NCI-H2107 treated with DMSO at 0.1 percent for 48 hours (cell line): ENCODE measurements around the gene PLEKHM1.

ENCODE experiments used
- DNase-seq: peaks from one replicate; lab custom pipeline; 2025; ENCODE audit not compliant: unreplicated experiment; lab: John Stamatoyannopoulos, UW

Gene PLEKHM1

DNA sequence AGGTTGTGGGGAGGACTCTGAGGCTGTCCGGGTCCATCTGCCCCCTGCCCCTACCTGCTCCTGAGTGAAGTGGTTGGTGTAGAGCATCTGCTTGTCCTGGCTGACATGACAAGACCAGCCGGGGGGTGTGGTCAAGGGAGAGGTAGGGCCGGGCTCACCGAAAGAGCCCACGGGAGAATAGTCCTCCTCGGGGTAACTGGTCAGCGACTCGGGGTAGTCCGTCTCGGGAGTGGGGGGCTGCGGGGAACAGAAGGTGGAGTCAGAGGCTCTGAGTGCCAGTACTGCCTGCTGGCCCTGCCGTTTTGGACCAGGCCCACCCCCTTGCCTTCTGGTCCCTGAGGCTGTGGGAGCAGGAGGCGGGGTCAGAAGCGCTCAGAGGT, 85.7 kb downstream of the PLEKHM1 start:
- DNase-seq, result no peak

DNA sequence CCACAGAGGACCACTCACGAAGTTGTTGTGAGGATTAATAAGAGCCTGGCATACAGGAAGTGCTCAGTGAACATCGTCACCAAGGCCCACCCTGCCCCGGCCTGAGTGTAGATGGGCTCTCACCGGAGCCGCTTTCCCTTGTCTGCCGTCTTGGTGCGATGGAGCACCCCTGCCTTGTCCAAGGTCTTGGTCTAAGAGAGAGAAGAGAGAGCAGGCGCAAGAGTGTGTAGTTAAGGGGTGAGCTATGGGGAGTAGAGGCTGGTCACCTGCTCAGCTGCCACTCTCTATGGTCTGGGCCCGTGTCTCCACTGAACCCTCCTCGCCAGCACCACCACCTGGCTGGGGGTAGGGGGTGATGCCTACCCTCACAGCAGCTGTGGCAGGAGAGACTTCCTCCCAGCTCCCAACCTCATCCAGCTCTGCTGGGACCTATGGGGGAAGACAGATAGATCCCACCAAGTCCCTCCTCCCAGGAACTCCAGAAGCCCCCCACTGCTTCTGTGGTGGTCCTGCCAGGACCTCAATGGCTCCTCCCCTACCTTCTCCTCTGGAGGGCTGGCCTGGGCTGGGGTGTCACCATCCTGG, 86.5 kb downstream of the PLEKHM1 start:
- DNase-seq, result no peak

DNA sequence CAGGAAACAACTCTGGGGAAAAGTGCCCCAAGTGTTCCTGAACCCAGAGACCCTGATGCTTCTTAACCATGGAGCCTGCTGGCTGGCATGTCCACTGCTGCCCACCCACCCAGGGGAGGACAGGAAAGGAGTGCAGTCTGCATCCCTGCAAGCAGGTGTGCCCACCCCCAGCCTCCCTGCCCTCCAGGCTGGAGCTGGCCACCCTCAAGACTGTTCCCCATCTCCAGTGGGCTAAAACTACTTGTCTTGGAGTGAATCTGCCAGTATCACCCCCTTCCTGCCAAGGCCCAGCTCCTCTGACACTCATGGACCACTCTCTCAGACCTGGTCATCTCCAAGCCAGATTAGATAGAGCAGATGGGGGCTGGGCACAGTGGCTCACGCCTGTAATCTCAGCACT, 87.6 kb downstream of the PLEKHM1 start:
- DNase-seq, result no peak

DNA sequence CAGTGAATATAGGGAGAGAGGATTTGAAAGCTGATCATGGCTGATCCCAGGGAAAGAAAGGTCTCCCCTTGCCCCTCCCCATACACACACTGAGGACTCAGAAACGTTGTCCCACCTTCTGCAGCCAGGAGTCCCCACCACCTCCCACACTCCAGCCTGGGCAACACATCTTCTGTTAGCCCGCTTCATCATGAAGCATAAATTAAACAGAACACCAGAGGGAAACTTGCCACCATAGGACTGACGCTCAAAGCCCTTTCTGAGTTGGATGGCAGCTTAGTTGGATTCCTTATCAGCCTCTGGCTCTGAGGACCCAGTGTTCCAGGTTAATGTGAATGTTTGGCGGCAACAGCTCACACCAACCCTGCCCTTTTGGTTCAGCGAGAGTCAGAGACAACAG, 91.7 kb downstream of the PLEKHM1 start:
- DNase-seq, result no peak

DNA sequence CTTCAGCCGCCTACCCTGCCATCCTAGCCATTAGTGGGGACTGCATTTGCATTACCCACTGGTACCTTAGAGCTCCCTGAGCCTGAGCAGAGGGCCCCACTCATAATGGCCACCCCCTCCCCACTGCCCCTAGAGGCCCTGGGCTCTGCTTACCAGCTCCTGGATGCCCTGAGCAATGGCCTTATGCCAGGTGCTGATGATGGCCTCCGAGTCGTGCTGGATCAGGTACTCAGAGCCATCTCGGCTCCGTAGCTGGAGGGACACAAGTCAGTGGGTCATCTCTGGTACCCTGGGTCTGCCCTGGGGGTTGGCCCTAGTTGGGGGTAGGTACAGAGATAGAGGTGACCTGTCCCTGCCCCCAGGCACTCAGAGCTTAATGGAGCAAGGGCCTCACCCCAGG, 92.7 kb downstream of the PLEKHM1 start:
- DNase-seq, result no peak

DNA sequence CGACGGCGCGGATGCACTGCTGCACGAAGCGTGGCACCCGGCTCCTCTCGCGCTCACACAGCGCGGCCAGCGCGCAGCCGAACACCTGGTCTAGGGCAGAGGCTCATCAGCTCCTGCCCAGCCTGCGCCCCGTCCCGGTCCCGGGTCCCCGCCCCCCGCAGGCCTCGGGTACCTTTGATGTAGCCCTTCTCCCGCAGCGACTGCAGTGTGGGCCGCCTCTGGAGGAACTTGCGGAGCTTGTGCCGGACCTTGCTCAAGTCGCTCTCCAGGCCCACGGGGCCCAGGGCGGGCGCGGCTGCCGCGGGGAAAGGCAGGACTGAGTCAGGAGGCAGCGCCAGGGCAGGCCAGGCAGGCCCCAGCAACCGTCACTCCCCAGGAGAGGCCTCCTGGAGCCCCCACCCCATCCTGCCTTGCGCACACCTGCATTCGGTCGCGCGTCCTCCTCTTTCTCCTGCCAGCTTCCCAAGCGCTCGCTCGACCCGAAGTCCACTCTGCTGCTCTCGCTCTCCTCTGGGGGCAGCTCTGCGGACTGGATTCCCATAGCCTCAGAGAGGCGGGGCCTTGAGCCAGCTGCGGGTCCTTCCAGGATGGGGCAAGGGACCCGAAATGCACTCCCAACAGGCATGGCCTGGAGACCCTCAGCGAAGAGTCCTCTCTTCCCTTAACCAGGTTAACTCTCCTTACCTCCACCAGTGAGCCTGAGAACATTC, 93.9 kb downstream of the PLEKHM1 start:
- DNase-seq, result no peak

DNA sequence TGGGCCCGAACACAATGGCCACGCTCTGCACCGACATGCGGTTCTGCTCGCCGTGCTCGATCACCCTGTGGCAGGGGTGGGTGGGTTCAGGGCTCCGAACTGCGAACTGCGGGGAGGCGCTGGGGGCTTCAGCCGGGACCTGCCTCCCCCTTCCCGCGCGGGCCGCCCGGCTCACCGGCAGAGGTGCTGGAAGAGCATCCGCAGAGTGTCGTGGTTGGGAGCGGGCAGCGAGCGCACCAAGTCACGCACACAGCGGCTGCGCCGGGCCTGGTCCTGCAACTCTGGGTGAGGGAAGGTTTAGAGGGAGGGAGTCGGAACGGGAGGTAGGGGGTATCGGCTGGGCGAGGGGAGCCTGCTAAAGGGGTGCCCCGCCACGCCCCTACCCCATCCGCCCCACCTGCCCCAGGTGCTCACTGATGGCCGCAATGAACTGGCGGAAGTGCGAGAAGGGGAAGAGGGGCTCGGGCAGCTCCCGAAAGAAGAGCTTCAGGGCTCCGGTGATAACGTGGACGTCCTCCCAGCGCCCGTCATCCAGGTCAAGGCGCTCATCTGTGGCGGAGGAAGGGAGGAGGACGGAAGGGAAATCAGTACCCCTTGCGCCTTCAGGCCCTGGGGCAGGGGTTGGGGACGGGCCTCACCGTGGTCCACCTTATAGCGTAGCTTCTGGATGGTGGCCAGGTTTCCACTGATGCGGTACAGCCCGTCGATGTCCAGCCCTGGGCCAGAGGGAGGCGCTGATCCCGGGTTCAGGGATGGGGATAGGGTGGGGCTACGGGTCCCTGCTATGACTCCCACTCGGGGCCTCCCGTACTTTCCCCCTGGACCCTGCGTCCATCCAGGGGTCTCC, 94.7 kb downstream of the PLEKHM1 start:
- no peak for DNase-seq

DNA sequence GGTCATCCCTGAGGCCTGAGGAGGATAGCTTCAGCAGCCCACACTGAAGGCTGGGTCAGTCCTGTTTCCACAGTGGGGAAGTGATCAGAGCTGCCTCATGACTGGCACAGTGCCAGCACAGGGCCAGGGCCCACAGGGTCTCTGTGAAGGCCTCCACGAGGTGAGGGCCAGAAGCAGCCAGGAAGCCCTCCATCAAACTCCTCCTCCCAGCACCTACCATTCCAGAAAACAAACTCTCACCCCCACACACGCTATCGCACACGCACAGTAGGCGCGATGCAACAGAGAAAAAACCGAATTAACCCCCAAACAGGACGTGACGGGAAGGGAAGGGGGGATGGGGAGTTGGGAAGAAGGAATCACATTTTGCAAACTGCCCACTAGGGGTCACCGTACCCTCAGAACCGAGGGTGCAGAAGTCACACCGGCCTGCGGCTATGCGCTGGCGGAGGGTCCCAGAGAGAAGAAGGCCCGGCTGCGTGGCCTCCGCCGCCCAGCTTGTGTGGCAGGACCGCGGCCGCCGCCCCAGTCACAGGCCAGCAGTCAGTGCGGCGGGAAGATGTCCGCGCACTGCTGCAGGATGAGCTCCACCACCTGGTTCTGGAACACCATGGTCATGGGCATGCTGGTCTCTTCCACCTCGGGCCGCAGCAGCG, 95.5 kb downstream of the PLEKHM1 start:
- DNase-seq, result peak; percentile 60

DNA sequence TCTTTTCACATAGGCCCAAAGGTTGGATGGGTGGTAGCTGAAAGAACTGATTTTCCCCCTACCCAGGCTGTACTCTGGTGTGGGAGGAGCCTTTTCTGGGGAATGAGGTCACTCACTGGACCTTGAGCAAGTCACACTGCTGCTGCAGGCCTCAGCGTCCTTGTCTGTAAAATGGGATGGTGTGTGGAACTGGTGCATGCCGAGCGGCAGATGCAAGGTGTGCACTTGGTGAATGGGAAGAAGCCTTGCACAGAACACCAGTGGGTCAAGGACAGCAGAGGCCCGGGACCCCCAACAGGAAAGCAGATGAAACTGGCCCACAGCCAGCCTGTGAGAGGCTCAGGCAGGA, 96.0 kb downstream of the PLEKHM1 start:
- no peak for DNase-seq

DNA sequence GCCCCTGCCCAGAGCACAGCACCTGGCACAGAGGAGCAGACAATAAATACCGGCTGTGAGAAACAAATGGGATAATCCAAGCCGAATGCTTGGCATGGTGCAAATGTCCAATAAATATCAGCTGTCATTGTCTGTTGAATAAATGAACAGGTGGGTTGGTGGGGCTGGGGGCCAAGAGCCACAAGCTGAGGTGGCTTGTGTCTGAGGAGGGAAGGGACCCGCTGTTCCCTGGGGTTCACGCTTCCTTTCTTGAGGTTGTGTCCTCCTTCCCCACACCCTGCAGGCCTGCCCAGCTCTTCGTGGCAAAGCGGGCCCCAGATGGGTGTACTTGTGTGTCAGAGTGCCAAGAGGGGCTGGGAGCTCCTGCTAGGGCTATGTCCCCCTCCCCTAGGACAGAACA, 96.4 kb downstream of the PLEKHM1 start:
- DNase-seq, result no peak

DNA sequence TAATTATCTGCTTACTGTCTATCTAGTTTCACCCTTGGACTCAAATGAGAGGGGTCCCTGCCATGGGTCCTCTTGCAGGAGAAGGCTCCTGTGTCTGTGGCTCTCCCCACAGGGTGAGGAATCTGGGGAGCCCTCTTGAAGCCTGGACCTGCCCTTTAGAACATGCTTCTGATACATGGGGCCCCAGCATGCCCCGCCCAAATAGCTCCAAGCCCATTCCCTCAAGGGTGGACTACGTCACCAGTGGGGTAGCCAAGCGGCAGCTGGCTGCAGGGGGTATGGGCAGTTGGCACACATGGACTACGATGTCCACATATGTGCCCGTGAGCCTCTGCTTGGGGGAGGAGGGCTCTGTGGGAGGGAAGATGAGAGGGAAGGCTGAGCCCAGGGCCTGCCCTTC, 97.1 kb downstream of the PLEKHM1 start:
- no peak for DNase-seq

DNA sequence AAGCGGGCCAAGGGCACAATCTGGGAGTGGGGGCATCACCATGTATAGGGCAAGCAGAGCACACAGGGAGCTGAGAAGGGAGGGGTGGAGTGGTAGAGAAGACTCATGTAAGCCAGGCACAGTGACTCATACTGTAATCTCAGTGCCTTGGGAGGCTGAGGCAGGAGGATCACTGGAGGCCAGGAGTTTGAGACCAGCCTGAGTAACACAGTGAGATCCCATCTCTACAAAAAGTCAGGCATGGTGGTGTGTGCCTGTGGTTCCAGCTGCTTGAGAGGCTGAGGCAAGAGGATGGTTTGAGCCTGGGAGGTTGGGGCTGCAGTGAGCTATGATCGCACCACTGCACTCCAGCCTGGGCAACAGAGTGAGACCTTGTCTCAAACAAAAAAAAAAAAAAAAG, 98.6 kb downstream of the PLEKHM1 start:
- DNase-seq, result no peak

DNA sequence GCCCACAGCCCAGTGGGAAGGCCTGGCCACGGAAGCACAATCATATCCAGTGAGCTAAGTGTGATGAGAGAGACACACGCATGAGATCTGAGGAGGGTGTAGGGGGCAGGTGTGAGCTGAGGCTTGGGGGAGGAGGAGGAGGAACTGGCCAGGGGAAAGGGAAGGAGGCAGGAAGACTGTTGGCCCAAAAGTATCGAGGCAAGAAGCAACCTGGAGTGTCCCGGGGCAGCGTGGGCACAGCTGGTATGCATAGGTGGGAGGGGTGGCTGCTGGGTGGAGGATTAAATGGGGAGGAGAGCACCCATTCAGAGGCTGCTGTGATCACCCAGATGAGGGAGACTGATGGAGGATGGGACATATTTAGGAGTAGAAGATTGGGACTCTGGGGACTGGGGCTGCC, 99.2 kb downstream of the PLEKHM1 start:
- no peak for DNase-seq

DNA sequence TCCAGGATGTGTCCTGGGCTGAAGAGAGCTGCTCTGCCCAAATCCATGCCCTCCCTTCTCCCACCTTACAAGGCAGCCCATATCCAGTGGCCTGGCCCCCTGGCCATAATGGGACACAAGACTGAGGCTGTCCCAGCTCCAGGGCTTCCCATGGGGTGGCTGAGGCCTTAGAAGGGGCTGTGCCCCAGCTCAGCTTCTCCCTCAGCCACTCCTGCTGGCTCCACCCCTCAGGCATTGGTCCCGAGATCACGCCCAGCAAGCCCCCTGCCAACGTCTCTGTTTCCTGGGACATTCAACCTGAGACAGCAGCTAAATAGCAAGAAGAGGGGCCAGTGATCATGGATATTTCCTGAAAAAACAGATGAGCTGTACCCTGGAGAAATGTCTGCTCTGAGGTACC, 101.2 kb downstream of the PLEKHM1 start:
- DNase-seq, result no peak

DNA sequence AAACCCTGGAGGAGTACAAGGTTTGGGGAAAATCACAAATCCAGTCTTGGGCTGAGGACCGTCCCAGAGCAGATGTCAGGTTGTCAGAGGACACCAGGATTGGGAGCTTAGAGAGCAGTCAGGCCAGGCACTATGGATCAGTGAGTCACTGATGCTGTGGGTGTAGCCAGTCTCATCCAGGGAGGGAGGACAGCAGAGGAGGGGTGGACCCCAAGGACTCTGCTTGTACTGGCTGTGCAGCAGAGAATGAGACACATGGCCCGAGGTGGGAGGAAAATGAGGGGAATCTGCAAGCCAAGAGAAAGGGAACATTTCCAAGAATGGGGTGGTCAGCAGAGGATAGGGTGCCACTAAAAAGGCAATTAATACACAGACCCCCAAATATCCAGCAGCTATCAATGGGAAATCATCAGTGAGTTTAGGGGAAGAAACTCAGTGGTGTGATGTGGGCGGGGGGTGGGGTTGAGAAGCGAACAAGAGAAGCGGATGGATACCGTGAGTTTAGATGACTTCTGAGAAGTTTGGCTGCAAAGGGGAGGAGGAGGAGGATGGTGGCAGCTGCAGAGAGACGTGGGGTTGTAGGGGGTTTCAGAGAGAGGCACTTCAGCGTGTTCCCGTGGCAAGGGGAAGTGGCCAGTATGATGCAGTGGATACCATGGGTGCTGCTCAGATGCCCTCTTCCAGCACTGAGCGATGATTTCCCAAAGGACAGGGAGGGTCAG, 101.8 kb downstream of the PLEKHM1 start:
- DNase-seq, result no peak

DNA sequence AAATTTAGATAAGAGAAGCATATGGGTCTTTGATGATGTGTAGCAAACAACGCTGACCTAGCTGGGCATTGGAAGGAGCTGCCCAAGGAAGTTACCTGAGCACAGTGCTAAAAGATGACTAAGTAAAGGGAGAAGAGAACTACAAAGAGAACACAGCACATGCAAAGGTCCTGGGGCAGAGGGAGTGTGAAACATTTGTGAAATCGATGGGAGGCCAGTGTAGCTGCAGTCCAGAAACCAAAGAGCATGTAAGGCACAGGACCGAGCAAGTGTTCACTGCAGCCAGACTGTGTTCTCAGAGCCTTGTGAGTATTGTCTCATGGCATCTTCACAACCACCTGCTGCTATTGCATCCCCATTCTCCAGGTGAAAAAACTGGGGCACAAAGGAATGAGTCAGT, 102.8 kb downstream of the PLEKHM1 start:
- DNase-seq, result no peak

DNA sequence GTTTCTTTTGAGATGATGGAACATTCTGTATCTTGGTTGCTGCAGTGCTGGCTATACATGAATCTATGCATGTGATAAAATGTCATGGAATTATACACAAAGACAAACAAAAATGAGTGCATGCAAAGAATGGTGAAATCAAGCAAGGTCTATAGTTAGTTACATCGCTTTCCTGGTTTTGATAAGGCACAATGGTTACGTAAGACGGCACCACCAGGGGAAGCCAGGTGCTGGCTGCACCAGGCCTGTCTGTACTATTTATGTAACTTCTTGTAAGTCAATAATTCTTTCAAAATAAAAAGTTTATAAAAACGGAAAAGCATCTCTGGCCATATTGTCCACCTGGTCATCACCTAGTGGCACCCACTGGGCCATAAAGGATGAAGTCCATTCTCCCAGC, 104.3 kb downstream of the PLEKHM1 start:
- no peak for DNase-seq
